HPDE6-E6E7 (cell line): ENCODE results near the gene OR1L4.

Experiments used
- DNase-seq: peaks from one replicate; pipeline ENCODE4 v3.0.0; 2011; ENCODE audit warnings: missing footprints; ENCODE audit errors: extremely low spot score

Gene OR1L4

GRCh38 chr9:122723690-122724089 is at the start of gene OR1L4:
Gene OR1L4, plus strand, starts transcription at chr9:122723990. Its CDS starts 0 bp downstream, at chr9:122723990.
- DNase-seq, result no peak

GRCh38 chr9:122684851-122685250 is 38.9 kb upstream of the OR1L4 start:
- no peak for DNase-seq

- DNase-seq, result no peak
These were observed 28.1 kb upstream of the OR1L4 start for GRCh38 chr9:122695696-122696095.

GRCh38 chr9:122718038-122718437 is 5.8 kb upstream of the OR1L4 start:
- DNase-seq, result no peak

- DNase-seq, result no peak
These were observed 4.6 kb upstream of the OR1L4 start for GRCh38 chr9:122719218-122719617.

GRCh38 chr9:122742003-122742402 is 18.2 kb downstream of the OR1L4 start, which contains the start of gene OR1L6:
Gene OR1L6, plus strand, starts transcription at chr9:122742303. Its CDS starts 7,545 bp downstream, at chr9:122749848.
- DNase-seq, result no peak

- DNase-seq, result no peak
These were observed 31.0 kb downstream of the OR1L4 start for GRCh38 chr9:122754825-122755224.

GRCh38 chr9:122767817-122768216 is 44.0 kb downstream of the OR1L4 start:
- DNase-seq, result no peak
